Epithelial cell of proximal tubule (primary cell): ENCODE data around the gene JOSD2. TPM values are rescaled to one million over a fixed set of nuclear protein-coding genes. Genes with fewer than 3 reads are reported as not detected.

ENCODE experiments used
- DNase-seq: peaks from one replicate; pipeline ENCODE4 v3.0.0-alpha.2; 2011; ENCODE audit warnings: low read depth
- H3K4me3 ChIP-seq: 2 replicates; pipeline ENCODE4 v1.5.1; 2011; ENCODE audit warnings: low read depth, mild to moderate bottlenecking, low read length
- total RNA-seq: library from RNA; depleted of rRNA; stranded (reverse); fragments of >200 nt; gene quantifications from 2 replicates; pipeline ENCODE4 v1.2.3, GENCODE V29; 2015
- TF ChIP-seq, protein P1 (sequence below): conservative IDR thresholded peaks from 2 replicates; pipeline ENCODE4 v1.5.1; 2012; ENCODE audit warnings: low read depth, mild to moderate bottlenecking, low read length

The JOSD2 gene
- total RNA-seq, 1 donor from 2014 or later, result 16.1 TPM

GRCh38 chr19:50501186-50501567, 9.8 kb downstream of the JOSD2 start:
- DNase-seq, result no peak
- no peak overlapping the region for H3K4me3 ChIP-seq
- TF ChIP-seq, protein P1, sequence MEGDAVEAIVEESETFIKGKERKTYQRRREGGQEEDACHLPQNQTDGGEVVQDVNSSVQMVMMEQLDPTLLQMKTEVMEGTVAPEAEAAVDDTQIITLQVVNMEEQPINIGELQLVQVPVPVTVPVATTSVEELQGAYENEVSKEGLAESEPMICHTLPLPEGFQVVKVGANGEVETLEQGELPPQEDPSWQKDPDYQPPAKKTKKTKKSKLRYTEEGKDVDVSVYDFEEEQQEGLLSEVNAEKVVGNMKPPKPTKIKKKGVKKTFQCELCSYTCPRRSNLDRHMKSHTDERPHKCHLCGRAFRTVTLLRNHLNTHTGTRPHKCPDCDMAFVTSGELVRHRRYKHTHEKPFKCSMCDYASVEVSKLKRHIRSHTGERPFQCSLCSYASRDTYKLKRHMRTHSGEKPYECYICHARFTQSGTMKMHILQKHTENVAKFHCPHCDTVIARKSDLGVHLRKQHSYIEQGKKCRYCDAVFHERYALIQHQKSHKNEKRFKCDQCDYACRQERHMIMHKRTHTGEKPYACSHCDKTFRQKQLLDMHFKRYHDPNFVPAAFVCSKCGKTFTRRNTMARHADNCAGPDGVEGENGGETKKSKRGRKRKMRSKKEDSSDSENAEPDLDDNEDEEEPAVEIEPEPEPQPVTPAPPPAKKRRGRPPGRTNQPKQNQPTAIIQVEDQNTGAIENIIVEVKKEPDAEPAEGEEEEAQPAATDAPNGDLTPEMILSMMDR, result no peak

GRCh38 chr19:50500753-50501151, 10.2 kb downstream of the JOSD2 start:
- DNase-seq, result no peak
- TF ChIP-seq, protein P1, result no peak

DNA sequence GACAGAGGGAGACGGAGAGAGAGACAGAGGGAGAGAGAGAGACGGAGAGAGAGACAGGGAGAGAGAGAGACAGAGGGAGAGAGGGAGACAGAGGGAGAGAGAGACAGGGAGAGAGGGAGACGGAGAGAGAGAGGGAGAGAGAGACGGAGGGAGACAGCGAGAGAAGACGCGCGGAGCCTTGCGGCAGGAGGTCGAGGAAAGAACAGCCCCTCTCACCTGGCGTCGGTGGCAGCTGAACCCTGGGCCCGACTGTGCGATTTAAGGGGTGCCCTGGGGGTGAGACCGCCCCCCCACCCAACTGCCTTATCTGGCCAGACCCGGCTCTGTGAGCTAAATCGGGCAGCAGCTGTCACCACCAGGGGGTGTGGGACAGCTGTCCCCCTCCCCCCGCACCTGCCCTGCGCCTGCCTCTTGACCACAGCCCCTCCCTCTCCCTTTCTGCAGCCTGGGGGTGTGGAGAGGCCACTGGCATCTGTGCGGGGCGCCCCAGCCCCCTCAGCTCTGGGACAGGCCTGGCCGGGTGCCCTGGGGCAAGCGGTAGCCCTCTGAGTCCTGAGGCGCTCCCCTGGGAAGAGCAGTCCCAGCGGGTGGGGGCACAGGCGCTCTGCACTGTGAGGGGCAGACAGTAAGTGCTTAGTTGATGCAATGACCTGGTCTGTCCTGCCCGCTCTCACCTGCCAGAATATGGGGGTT, 10.8 kb downstream of the JOSD2 start:
- TF ChIP-seq, protein P1, result peak; percentile 19
- no peak overlapping the region for H3K4me3 ChIP-seq
- no peak for DNase-seq

More at GRCh38 chr19:50500753-50501151, 10.2 kb downstream of the JOSD2 start:
- H3K4me3 ChIP-seq, result no peak overlapping the region

DNA sequence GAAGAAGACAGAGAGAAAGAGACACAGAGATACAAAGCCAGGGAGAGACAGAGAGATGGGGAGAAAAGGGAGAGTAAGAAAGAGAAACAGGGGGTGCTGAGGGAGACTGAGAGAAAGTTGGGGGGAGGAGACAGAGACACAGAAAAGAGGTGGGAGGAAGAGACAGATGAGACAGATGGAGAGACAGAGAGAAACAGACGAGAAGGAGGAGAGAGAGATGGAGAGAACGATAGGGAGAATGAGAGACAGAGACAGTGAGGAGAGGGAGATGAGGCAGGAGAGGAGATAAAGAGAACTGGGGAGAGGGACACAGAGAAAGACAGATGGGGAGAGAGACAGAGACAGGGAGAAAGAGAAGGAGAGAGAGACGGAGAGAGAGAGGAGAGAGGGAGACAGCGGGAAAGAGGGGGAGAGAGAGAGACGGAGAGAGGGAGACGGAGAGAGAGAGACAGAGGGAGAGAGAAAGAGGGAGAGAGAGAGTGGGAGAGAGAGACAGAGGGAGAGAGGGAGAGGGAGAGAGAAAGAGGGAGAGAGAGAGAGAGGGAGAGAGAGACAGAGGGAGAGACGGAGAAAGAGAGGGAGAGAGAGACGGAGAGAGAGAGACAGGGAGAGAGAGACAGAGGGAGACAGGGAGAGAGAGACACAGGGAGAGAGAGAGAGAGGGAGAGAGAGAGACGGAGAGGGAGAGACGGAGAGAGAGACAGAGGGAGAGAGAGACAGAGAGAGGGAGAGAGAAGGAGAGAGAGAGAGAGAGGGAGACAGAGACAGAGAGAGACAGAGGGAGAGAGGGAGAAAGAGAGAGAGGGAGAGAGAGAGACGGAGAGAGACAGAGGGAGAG, 12.6 kb downstream of the JOSD2 start:
- TF ChIP-seq, protein P1, result no peak
- H3K4me3 ChIP-seq, result no peak overlapping the region
- DNase-seq, result no peak

DNA sequence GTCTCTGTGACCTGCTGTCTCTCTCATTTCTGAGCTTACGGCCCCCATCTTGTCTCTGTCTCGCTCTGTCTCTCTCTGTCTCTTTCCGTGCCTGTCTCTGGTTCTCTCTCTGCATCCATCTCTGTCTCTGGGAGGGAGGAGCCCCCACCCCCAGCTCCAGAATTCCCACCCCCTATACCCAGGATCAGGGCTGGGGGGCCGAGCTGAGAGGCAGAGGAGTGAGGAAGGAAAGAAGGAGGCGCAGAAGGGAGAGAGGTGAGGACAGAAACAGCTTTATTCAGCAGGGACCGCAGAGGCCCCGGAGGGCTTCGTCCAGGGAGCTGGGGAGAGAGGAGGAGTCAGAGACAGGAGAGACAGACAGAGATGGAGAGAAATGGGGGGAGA, 14.0 kb downstream of the JOSD2 start:
- no peak overlapping the region for H3K4me3 ChIP-seq
- no peak for DNase-seq
- TF ChIP-seq, protein P1, result no peak

- TF ChIP-seq, protein P1, result no peak
- no peak for DNase-seq
- H3K4me3 ChIP-seq, result no peak overlapping the region
Measured at GRCh38 chr19:50496189-50497021, 14.6 kb downstream of the JOSD2 start.
